Measurements from ENCODE around the gene PDGFRB. TPM values are rescaled to one million over a fixed set of nuclear protein-coding genes. Genes with fewer than 3 reads are reported as not detected.

The PDGFRB gene
- total RNA-seq, 1 experiment from 2014 or later, result 0.63 TPM

DNA sequence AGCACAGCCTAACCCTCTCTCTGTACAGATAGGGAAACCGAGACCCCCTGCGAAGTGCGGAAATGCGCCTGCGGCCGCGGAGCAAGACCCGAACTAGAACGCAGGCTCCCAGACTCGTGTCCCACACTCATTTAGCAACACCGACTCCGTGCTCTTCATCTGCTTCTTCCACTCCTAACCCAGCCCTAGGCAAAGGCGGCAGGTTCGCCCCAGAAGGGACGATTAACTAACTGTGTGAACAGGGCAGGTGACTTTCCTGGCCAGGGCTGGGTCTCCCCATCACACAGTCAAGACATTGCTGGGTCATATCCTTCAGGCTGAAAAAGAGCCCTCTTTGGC, 11.8 kb upstream of the PDGFRB start:
- CTCF ChIA-PET, result no interaction called here
- TF ChIP-seq CTCF (IDR thresholded peaks at IDR 0.05; ENCODE audit: unreplicated experiment), result no peak
- no TSS peak for BruUV-seq (replicated peaks)

DNA sequence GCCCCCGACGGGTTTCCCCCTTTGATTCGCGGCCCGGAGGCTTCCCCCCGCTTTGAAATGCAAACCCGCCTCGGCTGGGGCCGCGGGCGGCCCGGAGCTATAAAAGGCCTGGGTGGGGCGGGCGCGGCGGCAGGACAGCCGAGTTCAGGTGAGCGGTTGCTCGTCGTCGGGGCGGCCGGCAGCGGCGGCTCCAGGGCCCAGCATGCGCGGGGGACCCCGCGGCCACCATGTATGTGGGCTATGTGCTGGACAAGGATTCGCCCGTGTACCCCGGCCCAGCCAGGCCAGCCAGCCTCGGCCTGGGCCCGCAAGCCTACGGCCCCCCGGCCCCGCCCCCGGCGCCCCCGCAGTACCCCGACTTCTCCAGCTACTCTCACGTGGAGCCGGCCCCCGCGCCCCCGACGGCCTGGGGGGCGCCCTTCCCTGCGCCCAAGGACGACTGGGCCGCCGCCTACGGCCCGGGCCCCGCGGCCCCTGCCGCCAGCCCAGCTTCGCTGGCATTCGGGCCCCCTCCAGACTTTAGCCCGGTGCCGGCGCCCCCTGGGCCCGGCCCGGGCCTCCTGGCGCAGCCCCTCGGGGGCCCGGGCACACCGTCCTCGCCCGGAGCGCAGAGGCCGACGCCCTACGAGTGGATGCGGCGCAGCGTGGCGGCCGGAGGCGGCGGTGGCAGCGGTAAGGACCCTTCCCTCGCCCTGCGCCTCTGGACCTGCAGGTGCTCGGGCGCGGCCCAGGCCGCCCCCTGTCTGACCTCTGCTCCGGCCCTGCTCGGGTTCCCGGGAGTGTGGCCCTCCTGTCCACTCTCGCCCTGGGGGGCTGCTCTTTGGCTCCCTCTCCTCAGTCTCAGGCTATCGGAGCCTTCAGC, 11.2 kb upstream of the PDGFRB start, which contains the start of gene CDX1:
CDX1 (plus strand) TSS at position 129 of the 862 bp plus-strand sequence; CDS start at position 228, 99 bp downstream.
- no peak within 1 kb of the TSS for H3K27ac Mint-ChIP-seq (ENCODE audit: low read depth, unreplicated experiment)
- peaks cover 7% of the 10 kb centered on the region for H3K4me1 Mint-ChIP-seq (ENCODE audit: insufficient read depth, unreplicated experiment)
- TF ChIP-seq CTCF (IDR thresholded peaks at IDR 0.05; ENCODE audit: unreplicated experiment), result no peak
- DNase-seq (ENCODE audit: unreplicated experiment), result no peak
- ChIA-PET POLR2A (no interaction called here), CTCF (no interaction called here)
- H3K9me3 Mint-ChIP-seq (ENCODE audit: unreplicated experiment), result no peaks in the 10 kb centered on the region
- no peaks in the 10 kb centered on the region for H3K36me3 Mint-ChIP-seq (ENCODE audit: insufficient read depth, unreplicated experiment)
- no peak within 1 kb of the TSS for H3K4me3 Mint-ChIP-seq (ENCODE audit: unreplicated experiment)
- peaks cover 20% of the 10 kb centered on the region for H3K27me3 Mint-ChIP-seq (ENCODE audit: insufficient read depth, unreplicated experiment)
- intact Hi-C loops (cut with micrococcal nuclease), result no loop called here
- no TSS peak for BruUV-seq (replicated peaks)

More for the DNA sequence above, 11.8 kb upstream of the PDGFRB start:
- intact Hi-C loops (cut with micrococcal nuclease), result no loop called here
- no peak for DNase-seq (ENCODE audit: unreplicated experiment)
- no peak overlapping the region for H3K4me3 Mint-ChIP-seq (ENCODE audit: unreplicated experiment)
- POLR2A ChIA-PET, result no interaction called here
- H3K9me3 Mint-ChIP-seq (ENCODE audit: unreplicated experiment), result no peaks in the 10 kb centered on the region
- no peak overlapping the region for H3K27ac Mint-ChIP-seq (ENCODE audit: low read depth, unreplicated experiment)
- peaks cover 7% of the 10 kb centered on the region for H3K4me1 Mint-ChIP-seq (ENCODE audit: insufficient read depth, unreplicated experiment)
- peaks cover 20% of the 10 kb centered on the region for H3K27me3 Mint-ChIP-seq (ENCODE audit: insufficient read depth, unreplicated experiment)
- H3K36me3 Mint-ChIP-seq (ENCODE audit: insufficient read depth, unreplicated experiment), result no peaks in the 10 kb centered on the region

GRCh38 chr5:150166037-150166649, 10.5 kb upstream of the PDGFRB start:
- DNase-seq (ENCODE audit: unreplicated experiment), result no peak
- Mint-ChIP-seq H3K4me1 (ENCODE audit: insufficient read depth, unreplicated experiment) (peaks cover 12% of the 10 kb centered on the region), H3K9me3 (ENCODE audit: unreplicated experiment) (no peaks in the 10 kb centered on the region), H3K36me3 (ENCODE audit: insufficient read depth, unreplicated experiment) (no peaks in the 10 kb centered on the region), H3K27ac (ENCODE audit: low read depth, unreplicated experiment) (no peak overlapping the region), H3K27me3 (ENCODE audit: insufficient read depth, unreplicated experiment) (peaks cover 20% of the 10 kb centered on the region), H3K4me3 (ENCODE audit: unreplicated experiment) (no peak overlapping the region)
- no TSS peak for BruUV-seq (replicated peaks)
- ChIA-PET POLR2A (interaction anchor here (0.8 kb wide), 1 partner anchor 16 kb away, joined by 4 read pairs; no protein-coding TSS in a partner anchor), CTCF (interaction anchor here (0.6 to 0.9 kb wide), 2 partner anchors 184 to 997 kb away, joined by 3 read pairs; no protein-coding TSS in a partner anchor)
- intact Hi-C loops (cut with micrococcal nuclease), result no loop called here
- TF ChIP-seq CTCF (IDR thresholded peaks at IDR 0.05; ENCODE audit: unreplicated experiment), result no peak

- BruUV-seq (replicated peaks), result no TSS peak
- ChIA-PET POLR2A (no interaction called here), CTCF (interaction anchor here (0.5 to 9.2 kb wide), 2 partner anchors 53 to 203 kb away, joined by 3 to 118 read pairs; no protein-coding TSS in a partner anchor)
- H3K4me1 Mint-ChIP-seq (ENCODE audit: insufficient read depth, unreplicated experiment), result peaks cover 12% of the 10 kb centered on the region
- no peaks in the 10 kb centered on the region for H3K9me3 Mint-ChIP-seq (ENCODE audit: unreplicated experiment)
- H3K27ac Mint-ChIP-seq (ENCODE audit: low read depth, unreplicated experiment), result peak overlapping the region; percentile 29
- intact Hi-C loops (cut with micrococcal nuclease), result no loop called here
- DNase-seq (ENCODE audit: unreplicated experiment), result no peak
- H3K27me3 Mint-ChIP-seq (ENCODE audit: insufficient read depth, unreplicated experiment), result peaks cover 3% of the 10 kb centered on the region
- H3K36me3 Mint-ChIP-seq (ENCODE audit: insufficient read depth, unreplicated experiment), result no peaks in the 10 kb centered on the region
- no peak overlapping the region for H3K4me3 Mint-ChIP-seq (ENCODE audit: unreplicated experiment)
- no peak for TF ChIP-seq CTCF (IDR thresholded peaks at IDR 0.05; ENCODE audit: unreplicated experiment)
Observed at GRCh38 chr5:150164211-150164980, 8.8 kb upstream of the PDGFRB start.

All from MCF 10A (cell line).